HT1080 (cell line): ENCODE data around the gene TECPR2. TPM values are rescaled to one million over a fixed set of nuclear protein-coding genes. Genes with fewer than 3 reads are reported as not detected.

ENCODE experiments used
- DNase-seq: peaks from one replicate; pipeline ENCODE4 v3.0.0-alpha.2; 2015; ENCODE audit warnings: low read depth
- total RNA-seq: library from RNA; depleted of rRNA; stranded (reverse); fragments of >200 nt; shearing (Covaris generic); gene quantifications from 2 replicates; pipeline ENCODE4 v1.2.3, GENCODE V29; 2014

TECPR2 gene
- total RNA-seq, 1 experiment from 2014 or later: 9.0 TPM

DNA sequence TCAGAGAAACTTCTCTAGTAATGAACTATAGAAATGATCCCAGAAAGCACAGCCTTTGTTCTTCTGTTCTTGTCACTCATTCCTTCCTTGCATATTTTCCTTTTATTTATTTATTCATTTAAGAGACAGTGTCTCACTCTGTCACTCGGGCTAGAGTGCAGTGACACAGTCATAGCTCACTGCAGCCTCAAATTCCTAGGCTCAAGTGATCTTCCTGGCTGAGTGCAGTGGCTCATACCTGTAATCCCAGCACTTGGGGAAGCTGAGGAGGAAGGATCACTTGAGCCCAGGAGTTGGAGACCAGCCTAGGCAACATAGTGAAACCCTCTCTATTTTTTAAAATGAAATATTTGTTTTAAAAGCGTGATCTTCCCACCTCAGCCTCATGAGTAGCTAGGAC lies 11.5 kb downstream of the TECPR2 start:
- DNase-seq: no peak

DNA sequence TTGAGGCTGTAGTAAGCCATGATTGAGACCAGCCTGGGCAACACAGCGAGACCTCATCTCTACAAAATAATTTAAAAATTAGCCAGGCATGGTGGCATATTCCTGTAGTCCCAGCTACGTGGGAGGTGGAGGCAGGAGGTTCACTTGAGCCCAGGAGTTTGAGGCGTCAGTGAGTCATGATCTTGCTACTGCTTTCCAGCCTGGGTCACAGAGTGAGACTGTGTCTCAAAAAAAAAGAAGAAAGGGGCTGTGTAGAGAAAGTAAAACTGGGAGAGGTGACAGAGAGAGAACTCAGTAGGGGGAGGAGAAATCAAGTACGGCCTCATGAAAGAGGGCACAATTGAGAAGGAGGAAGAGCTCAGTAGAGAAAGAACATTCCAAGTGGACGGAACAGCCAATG lies 12.4 kb downstream of the TECPR2 start:
- DNase-seq: no peak

- no peak for DNase-seq
These were observed 15.0 kb downstream of the TECPR2 start for GRCh38 chr14:102377696-102378095.

DNA sequence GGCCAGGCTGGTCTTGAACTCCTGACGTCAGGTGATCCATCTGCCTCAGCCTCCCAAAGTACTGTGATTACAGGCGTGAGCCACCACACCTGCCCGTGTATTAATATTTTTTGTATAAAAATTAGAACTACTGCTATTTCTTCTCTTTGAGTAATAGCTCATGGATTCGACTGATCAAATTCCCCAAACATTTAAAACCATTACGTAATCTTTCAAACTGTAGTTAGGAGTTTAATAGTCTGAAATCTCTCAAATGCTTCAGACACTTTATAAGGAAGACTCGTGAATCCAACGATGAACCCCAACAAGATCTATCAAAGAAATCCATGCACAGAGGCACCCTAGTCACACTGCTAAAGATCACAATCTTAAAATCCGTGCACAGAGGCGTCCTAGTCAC lies 16.1 kb downstream of the TECPR2 start:
- no peak for DNase-seq

GRCh38 chr14:102387086-102387485 lies 24.3 kb downstream of the TECPR2 start:
- DNase-seq: no peak

- no peak for DNase-seq
These were observed 26.5 kb downstream of the TECPR2 start for GRCh38 chr14:102389246-102389645.

GRCh38 chr14:102390064-102390855 lies 27.5 kb downstream of the TECPR2 start:
- DNase-seq: peak; percentile 10

GRCh38 chr14:102392506-102392905 lies 29.8 kb downstream of the TECPR2 start:
- DNase-seq: no peak

- no peak for DNase-seq
These were observed 32.1 kb downstream of the TECPR2 start for GRCh38 chr14:102394717-102395375.

- no peak for DNase-seq
These were observed 33.8 kb downstream of the TECPR2 start for GRCh38 chr14:102396521-102396920.

- DNase-seq: no peak
These were observed 40.3 kb downstream of the TECPR2 start for GRCh38 chr14:102403028-102403427.

DNA sequence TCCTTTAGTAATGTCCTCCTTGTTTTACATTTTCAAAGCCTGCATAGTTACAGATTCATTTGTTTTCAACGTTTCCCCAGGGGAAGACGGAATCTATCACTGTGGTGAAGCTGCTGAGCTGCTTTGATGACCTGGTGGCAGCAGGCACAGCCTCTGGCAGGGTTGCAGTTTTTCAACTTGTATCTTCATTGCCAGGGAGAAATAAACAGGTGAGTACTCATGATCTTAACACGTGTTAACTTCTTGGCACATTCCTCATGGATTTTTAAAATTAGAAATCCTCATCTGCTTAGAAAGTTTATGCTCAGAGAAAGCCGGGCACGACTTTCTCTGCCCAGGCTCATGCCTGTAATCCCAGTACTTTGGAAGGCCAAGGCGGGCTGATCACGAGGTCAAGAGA lies 44.5 kb downstream of the TECPR2 start:
- DNase-seq: no peak

- peak; percentile 16 for DNase-seq
These were observed 46.0 kb downstream of the TECPR2 start for GRCh38 chr14:102408724-102409123.

- DNase-seq: no peak
These were observed 52.9 kb downstream of the TECPR2 start for GRCh38 chr14:102415671-102416070.

- no peak for DNase-seq
These were observed 54.3 kb downstream of the TECPR2 start for GRCh38 chr14:102417001-102417431.

DNA sequence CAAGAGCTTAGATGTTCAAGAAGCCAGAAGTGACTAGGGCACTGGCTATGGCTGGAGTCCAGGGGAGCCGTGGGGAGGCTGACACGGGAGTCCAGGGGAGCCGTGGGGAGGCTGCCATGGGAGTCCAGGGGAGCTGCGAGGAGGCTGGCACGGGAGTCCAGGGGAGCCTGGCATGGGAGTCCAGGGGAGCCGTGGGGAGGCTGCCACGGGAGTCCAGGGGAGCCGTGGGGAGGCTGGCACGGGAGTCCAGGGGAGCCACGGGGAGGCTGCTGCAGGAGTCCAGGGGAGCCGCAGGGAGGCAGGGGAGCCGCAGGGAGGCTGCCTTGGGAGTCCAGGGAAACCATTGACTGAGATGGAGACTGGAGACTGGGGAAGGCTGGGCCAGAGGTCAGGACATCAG lies 54.9 kb downstream of the TECPR2 start:
- DNase-seq: no peak

DNA sequence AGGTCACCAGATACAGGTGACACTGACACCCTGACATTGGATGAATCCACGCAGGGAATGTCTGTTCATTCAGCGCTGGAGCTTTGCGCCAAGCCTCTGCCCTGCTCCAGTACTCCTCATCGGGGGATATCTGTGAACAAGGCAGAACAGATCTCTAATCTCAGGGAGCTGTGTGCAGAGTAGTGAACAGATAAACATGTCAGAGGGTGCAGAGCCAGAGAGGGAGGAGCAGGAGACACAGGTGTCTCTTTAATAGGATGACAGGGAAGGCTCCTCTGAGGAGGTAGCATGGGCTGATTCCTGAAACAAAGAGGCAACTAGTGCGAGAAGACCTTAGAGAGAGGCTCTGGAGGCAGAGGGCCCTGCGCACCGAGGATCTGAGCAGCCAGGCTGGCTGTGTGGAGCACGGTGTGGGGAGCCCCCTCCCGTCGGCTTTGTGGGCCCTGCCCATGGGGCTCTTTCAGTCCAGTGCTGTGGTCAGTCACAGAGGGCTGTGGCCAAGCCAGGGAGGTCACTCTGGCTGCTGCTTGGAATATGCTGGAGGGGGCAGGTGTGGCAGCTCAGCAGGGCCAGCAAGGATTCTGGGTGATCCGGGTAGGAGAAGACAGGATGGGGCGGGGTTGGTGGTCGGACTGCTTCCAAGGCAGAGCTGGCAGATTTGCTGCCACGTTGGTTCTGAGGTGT lies 55.6 kb downstream of the TECPR2 start:
- no peak for DNase-seq

GRCh38 chr14:102418853-102419240 lies 56.1 kb downstream of the TECPR2 start:
- no peak for DNase-seq

- no peak for DNase-seq
These were observed 56.5 kb downstream of the TECPR2 start for GRCh38 chr14:102419276-102419675.

GRCh38 chr14:102419716-102420115 lies 57.0 kb downstream of the TECPR2 start:
- no peak for DNase-seq

DNA sequence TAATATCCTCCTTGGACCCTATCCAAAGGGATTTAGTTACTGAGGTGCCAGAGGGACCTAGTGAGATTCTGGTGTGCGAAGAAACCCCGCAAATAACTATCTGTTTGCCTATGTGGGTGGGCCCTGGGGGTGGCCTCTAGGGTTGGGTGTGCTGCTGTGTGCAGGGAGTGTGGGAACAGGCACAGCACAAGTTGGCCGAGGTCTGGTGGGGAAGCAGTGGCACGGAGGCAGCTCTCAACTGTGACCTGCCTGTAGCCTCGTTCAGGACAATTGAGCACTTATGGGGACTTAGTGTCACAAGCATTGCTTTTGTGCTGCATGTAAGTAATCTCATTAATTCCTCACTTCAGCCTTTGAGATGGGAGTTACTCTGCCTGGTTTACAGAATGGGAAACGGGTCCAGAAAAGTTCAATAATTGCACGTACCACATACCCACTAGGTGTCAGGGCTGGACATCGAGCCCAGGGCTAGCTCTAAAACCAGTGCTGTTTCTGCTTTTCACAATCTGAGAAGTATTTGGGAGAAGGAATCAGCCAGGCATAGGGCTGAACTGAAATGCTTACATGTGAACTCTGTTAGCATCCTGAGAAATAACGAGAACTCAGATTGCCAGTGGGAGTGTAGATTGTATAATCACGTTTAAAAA lies 58.8 kb downstream of the TECPR2 start:
- DNase-seq: no peak

DNA sequence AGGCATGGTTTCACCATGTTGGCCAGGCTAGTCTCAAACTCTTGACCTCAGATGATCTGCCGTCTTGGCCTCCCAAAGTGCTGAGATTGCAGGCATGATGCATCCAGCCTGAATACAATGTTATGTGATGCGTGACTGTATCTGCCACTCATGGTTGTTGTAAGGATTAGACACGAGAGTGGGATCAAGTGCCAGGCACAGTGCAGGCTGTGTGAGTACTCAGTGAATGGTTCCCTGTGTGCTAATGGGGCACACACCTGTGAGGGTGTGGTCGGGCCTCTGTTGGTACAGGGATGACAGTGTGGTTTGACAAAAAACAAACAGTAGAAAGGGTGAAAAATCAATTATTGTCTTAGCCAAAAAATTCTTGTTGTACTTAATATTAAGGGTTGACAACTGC lies 61.8 kb downstream of the TECPR2 start:
- DNase-seq: no peak
